Neural cell (in vitro differentiated cells): ENCODE measurements around the gene KIAA0513. TPM values are rescaled to one million over a fixed set of nuclear protein-coding genes. Genes with fewer than 3 reads are reported as not detected.

Source experiments
- H2AFZ ChIP-seq: fragments of 200-600, 300-800 bp; sonication (generic), shearing (Covaris generic); 2 replicates; pipeline ENCODE4 v1.6.0; 2014; ENCODE audit warnings: low read depth, mild to moderate bottlenecking, antibody characterized with exemption, low read length, moderate library complexity
- H3F3A ChIP-seq: fragments of 200-600 bp; shearing (Covaris generic); 2 replicates; pipeline ENCODE4 v1.6.1; 2016; ENCODE audit warnings: mild to moderate bottlenecking, moderate library complexity, mixed read lengths, antibody characterized with exemption, low read length; ENCODE audit not compliant: insufficient read depth, poor library complexity, severe bottlenecking
- H3K27ac ChIP-seq: fragments of 200-600, 300-800 bp; sonication (generic), shearing (Covaris generic); 2 replicates; pipeline ENCODE4 v1.5.1; 2014; ENCODE audit warnings: mild to moderate bottlenecking, low read length, moderate library complexity
- H3K27me3 ChIP-seq: fragments of 300-800, 200-600 bp; sonication (generic), shearing (Covaris generic); 2 replicates; pipeline ENCODE4 v1.6.0; 2014; ENCODE audit warnings: mild to moderate bottlenecking, low read depth, low read length, moderate library complexity; ENCODE audit not compliant: insufficient read depth
- H3K36me3 ChIP-seq: fragments of 300-800, 200-600 bp; sonication (generic), shearing (Covaris generic); 2 replicates; pipeline ENCODE4 v1.5.1; 2014; ENCODE audit warnings: mild to moderate bottlenecking, antibody characterized with exemption, low read length, moderate library complexity; ENCODE audit not compliant: insufficient read depth
- H3K4me2 ChIP-seq: fragments of 300-800, 200-600 bp; sonication (generic), shearing (Covaris generic); 2 replicates; pipeline ENCODE4 v1.6.0; 2014; ENCODE audit warnings: mild to moderate bottlenecking, low read length
- H3K4me3 ChIP-seq: fragments of 300-800, 200-600 bp; sonication (generic), shearing (Covaris generic); 2 replicates; pipeline ENCODE4 v1.5.1; 2014; ENCODE audit warnings: mild to moderate bottlenecking, low read length, moderate library complexity
- H3K79me2 ChIP-seq: fragments of 200-600 bp; shearing (Covaris generic); replicated peaks from 2 replicates; pipeline ENCODE4 v1.6.0; 2014; ENCODE audit warnings: mild to moderate bottlenecking, low read length, moderate library complexity; ENCODE audit not compliant: insufficient read depth
- H3K9ac ChIP-seq: fragments of 300-800, 200-600 bp; sonication (generic), shearing (Covaris generic); 2 replicates; pipeline ENCODE4 v1.6.1; 2016; ENCODE audit warnings: mild to moderate bottlenecking, low read length, mixed read lengths
- H3K9me2 ChIP-seq: fragments of 200-600 bp; shearing (Covaris generic); 2 replicates; pipeline ENCODE4 v1.6.1; 2016; ENCODE audit warnings: mild to moderate bottlenecking, low read length, mixed read lengths; ENCODE audit not compliant: insufficient read depth
- H3K9me3 ChIP-seq: fragments of 200-600, 300-800 bp; sonication (generic), shearing (Covaris generic); 2 replicates; pipeline ENCODE4 v1.6.1; 2016; ENCODE audit warnings: mild to moderate bottlenecking, mixed run types, low read length, moderate library complexity, mixed read lengths
- H4K20me1 ChIP-seq: fragments of 200-600 bp; shearing (Covaris generic); 2 replicates; pipeline ENCODE4 v1.6.1; 2016; ENCODE audit warnings: mild to moderate bottlenecking, mixed run types; ENCODE audit not compliant: insufficient read depth
- EP300 ChIP-seq: fragments of 450-650 bp; conservative IDR thresholded peaks from 2 replicates; pipeline ENCODE4 v1.6.1; 2014; ENCODE audit warnings: antibody characterized with exemption, mild to moderate bottlenecking, moderate library complexity; ENCODE audit not compliant: poor library complexity, severe bottlenecking
- EZH2 ChIP-seq: fragments of 200-600, 300-800 bp; shearing (Covaris generic), sonication (generic); IDR thresholded peaks from 2 replicates; pipeline ENCODE4 v1.6.1; 2014; ENCODE audit warnings: antibody characterized with exemption, low read length, borderline replicate concordance, mild to moderate bottlenecking; ENCODE audit not compliant: insufficient read depth, poor library complexity, severe bottlenecking
- MXI1 ChIP-seq: fragments of 450-650 bp; conservative IDR thresholded peaks from 2 replicates; pipeline ENCODE4 v1.6.1; 2014; ENCODE audit warnings: antibody characterized with exemption, mild to moderate bottlenecking; ENCODE audit not compliant: poor library complexity, severe bottlenecking
- POLR2AphosphoS5 ChIP-seq: IDR thresholded peaks from 2 replicates; pipeline ENCODE4 v1.6.1; 2012
- RAD21 ChIP-seq: fragments of 450-650 bp; conservative IDR thresholded peaks from 2 replicates; pipeline ENCODE4 v1.6.1; 2014; ENCODE audit warnings: antibody characterized with exemption, mild to moderate bottlenecking, moderate library complexity
- SMC3 ChIP-seq: fragments of 450-650 bp; conservative IDR thresholded peaks from 2 replicates; pipeline ENCODE4 v1.6.1; 2014; ENCODE audit warnings: antibody characterized with exemption, mild to moderate bottlenecking, moderate library complexity; ENCODE audit not compliant: poor library complexity
- TAF1 ChIP-seq: IDR thresholded peaks from 2 replicates; pipeline ENCODE4 v1.6.1; 2012; ENCODE audit warnings: low read depth
- polyA plus RNA-seq: library from polyadenylated mRNA; depleted of rRNA; stranded (reverse); fragments of >200 nt; gene quantifications from 2 replicates; pipeline ENCODE4 v1.2.3, GENCODE V29; 2014
- TF ChIP-seq, protein P1 (sequence below): IDR thresholded peaks from 2 replicates; pipeline ENCODE4 v1.6.1; 2012; ENCODE audit warnings: borderline replicate concordance
- TF ChIP-seq, protein P2 (sequence below): fragments of 450-650 bp; IDR thresholded peaks from 2 replicates; pipeline ENCODE4 v1.5.1; 2014; ENCODE audit warnings: antibody characterized with exemption, mild to moderate bottlenecking, moderate library complexity; ENCODE audit not compliant: poor library complexity, severe bottlenecking

KIAA0513 gene
- polyA plus RNA-seq, 1 donor from 2014 or later, result 18.9 TPM

DNA sequence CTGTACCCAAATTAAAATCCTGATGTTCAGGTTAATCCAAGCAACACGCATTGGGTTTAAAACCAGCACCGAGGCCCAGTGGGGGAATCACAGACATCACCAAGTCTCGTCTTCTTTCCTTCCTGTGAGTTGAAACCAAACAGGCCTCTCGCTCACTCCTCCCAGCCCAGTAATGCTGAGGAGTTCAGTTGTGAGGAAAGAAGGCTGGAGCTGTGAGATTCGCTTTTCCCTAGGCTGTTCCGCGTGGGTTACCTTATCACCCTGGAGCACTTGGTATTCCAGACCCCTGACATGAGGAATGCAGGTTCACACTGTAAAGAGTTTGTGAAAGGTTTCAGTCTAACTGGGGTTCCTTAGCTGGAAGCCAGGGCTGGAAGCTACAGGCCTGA lies 63.9 kb downstream of the KIAA0513 start:
- no peak overlapping the region for H2AFZ ChIP-seq
- H3K4me2 ChIP-seq, result no peak overlapping the region
- no peaks in the 10 kb centered on the region for H3K79me2 ChIP-seq
- H3K9ac ChIP-seq, result no peak overlapping the region
- no peaks in the 10 kb centered on the region for H3K9me3 ChIP-seq
- no peak for TF ChIP-seq EZH2
- TF ChIP-seq, protein P1, sequence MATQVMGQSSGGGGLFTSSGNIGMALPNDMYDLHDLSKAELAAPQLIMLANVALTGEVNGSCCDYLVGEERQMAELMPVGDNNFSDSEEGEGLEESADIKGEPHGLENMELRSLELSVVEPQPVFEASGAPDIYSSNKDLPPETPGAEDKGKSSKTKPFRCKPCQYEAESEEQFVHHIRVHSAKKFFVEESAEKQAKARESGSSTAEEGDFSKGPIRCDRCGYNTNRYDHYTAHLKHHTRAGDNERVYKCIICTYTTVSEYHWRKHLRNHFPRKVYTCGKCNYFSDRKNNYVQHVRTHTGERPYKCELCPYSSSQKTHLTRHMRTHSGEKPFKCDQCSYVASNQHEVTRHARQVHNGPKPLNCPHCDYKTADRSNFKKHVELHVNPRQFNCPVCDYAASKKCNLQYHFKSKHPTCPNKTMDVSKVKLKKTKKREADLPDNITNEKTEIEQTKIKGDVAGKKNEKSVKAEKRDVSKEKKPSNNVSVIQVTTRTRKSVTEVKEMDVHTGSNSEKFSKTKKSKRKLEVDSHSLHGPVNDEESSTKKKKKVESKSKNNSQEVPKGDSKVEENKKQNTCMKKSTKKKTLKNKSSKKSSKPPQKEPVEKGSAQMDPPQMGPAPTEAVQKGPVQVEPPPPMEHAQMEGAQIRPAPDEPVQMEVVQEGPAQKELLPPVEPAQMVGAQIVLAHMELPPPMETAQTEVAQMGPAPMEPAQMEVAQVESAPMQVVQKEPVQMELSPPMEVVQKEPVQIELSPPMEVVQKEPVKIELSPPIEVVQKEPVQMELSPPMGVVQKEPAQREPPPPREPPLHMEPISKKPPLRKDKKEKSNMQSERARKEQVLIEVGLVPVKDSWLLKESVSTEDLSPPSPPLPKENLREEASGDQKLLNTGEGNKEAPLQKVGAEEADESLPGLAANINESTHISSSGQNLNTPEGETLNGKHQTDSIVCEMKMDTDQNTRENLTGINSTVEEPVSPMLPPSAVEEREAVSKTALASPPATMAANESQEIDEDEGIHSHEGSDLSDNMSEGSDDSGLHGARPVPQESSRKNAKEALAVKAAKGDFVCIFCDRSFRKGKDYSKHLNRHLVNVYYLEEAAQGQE, result no peak
- TF ChIP-seq, protein P2, sequence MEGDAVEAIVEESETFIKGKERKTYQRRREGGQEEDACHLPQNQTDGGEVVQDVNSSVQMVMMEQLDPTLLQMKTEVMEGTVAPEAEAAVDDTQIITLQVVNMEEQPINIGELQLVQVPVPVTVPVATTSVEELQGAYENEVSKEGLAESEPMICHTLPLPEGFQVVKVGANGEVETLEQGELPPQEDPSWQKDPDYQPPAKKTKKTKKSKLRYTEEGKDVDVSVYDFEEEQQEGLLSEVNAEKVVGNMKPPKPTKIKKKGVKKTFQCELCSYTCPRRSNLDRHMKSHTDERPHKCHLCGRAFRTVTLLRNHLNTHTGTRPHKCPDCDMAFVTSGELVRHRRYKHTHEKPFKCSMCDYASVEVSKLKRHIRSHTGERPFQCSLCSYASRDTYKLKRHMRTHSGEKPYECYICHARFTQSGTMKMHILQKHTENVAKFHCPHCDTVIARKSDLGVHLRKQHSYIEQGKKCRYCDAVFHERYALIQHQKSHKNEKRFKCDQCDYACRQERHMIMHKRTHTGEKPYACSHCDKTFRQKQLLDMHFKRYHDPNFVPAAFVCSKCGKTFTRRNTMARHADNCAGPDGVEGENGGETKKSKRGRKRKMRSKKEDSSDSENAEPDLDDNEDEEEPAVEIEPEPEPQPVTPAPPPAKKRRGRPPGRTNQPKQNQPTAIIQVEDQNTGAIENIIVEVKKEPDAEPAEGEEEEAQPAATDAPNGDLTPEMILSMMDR, result no peak
- TF ChIP-seq POLR2AphosphoS5, result no peak
- no peak for TF ChIP-seq SMC3
- TF ChIP-seq TAF1, result no peak
- no peak for TF ChIP-seq EP300
- no peak for TF ChIP-seq RAD21
- no peak for TF ChIP-seq MXI1
- no peak overlapping the region for H3K27ac ChIP-seq
- H4K20me1 ChIP-seq, result no peaks in the 10 kb centered on the region
- no peaks in the 10 kb centered on the region for H3K9me2 ChIP-seq
- H3F3A ChIP-seq, result no peaks in the 10 kb centered on the region
- H3K27me3 ChIP-seq, result no peaks in the 10 kb centered on the region
- H3K36me3 ChIP-seq, result no peaks in the 10 kb centered on the region
- no peak overlapping the region for H3K4me3 ChIP-seq

DNA sequence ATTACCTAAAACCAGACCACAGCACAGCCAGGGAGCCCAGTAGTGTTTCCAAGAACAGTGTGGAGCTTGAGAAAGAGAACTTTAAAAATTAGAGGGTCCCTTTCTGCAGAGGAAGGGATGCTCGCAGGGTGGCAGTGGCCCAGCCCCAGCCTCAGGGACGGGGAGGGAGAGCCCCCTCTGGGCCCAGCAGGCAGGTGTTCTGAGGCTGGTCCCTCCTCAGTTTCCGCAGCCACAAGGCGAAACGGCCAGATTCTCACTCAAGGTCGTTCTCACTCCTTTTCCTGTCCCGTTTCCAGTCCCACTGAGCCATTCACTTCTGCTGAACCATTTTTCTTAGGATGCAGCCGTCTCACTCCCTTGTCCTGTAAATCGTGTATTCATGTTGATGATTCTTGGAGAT lies 64.7 kb downstream of the KIAA0513 start:
- H3K27ac ChIP-seq, result no peak overlapping the region
- no peaks in the 10 kb centered on the region for H3K79me2 ChIP-seq
- no peaks in the 10 kb centered on the region for H3K9me2 ChIP-seq
- H2AFZ ChIP-seq, result no peak overlapping the region
- TF ChIP-seq TAF1, result no peak
- TF ChIP-seq RAD21, result no peak
- H3F3A ChIP-seq, result no peaks in the 10 kb centered on the region
- no peaks in the 10 kb centered on the region for H3K27me3 ChIP-seq
- no peaks in the 10 kb centered on the region for H4K20me1 ChIP-seq
- no peak overlapping the region for H3K9ac ChIP-seq
- no peak overlapping the region for H3K4me3 ChIP-seq
- H3K4me2 ChIP-seq, result no peak overlapping the region
- no peaks in the 10 kb centered on the region for H3K9me3 ChIP-seq
- no peaks in the 10 kb centered on the region for H3K36me3 ChIP-seq

DNA sequence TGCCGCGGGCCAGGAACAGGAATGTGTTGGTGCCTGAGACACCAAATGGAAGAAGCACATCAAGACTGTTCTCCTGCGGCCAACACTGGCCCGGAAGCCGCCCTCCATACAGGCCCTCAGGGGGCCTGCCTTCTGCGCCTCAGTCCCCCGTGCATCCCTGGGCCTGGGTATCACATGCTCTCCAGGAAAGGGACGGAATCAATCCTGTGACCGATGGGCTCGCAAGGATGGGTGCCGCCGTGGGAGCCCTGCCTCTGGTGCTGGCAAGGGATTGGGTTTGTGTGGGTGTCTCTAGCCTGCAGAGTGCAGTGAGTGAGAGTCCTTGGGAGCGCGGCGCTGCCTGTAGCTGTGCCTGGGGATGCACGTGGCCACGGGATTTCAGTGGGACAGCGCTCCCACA lies 65.3 kb downstream of the KIAA0513 start:
- Histone ChIP-seq H3F3A (no peaks in the 10 kb centered on the region), H2AFZ (no peak overlapping the region)

More for the DNA sequence above, 65.3 kb downstream of the KIAA0513 start:
- Histone ChIP-seq H3K9me3 (no peaks in the 10 kb centered on the region), H3K27me3 (no peaks in the 10 kb centered on the region), H3K4me2 (no peak overlapping the region), H3K27ac (no peak overlapping the region), H3K36me3 (no peaks in the 10 kb centered on the region), H3K4me3 (no peak overlapping the region), H4K20me1 (no peaks in the 10 kb centered on the region), H3K9ac (no peak overlapping the region), H3K9me2 (no peaks in the 10 kb centered on the region), H3K79me2 (no peaks in the 10 kb centered on the region)
- no peak for TF ChIP-seq EP300
- TF ChIP-seq TAF1, result no peak
- TF ChIP-seq, protein P2, result no peak
- TF ChIP-seq POLR2AphosphoS5, result no peak
- TF ChIP-seq SMC3, result no peak
- no peak for TF ChIP-seq MXI1
